ENCODE results near the gene DEDD2.

Gene DEDD2

GRCh38 chr19:42168206-42168605, 49.3 kb downstream of the DEDD2 start:
- DNase-seq = no peak

- no peak for DNase-seq
Observed at GRCh38 chr19:42166316-42166715, 51.2 kb downstream of the DEDD2 start.

- DNase-seq = no peak
Observed at GRCh38 chr19:42165146-42165545, 52.3 kb downstream of the DEDD2 start.

GRCh38 chr19:42161616-42162263, 55.7 kb downstream of the DEDD2 start:
- no peak for DNase-seq

GRCh38 chr19:42159942-42160341, 57.5 kb downstream of the DEDD2 start:
- no peak for DNase-seq

- DNase-seq = no peak
Observed at GRCh38 chr19:42158926-42159325, 58.6 kb downstream of the DEDD2 start.

GRCh38 chr19:42156571-42156970, 60.9 kb downstream of the DEDD2 start:
- DNase-seq = no peak

GRCh38 chr19:42155796-42156195, 61.7 kb downstream of the DEDD2 start:
- no peak for DNase-seq

GRCh38 chr19:42154471-42155323, 62.8 kb downstream of the DEDD2 start:
- no peak for DNase-seq

- no peak for DNase-seq
Observed at GRCh38 chr19:42153672-42154433, 63.6 kb downstream of the DEDD2 start.

- no peak for DNase-seq
Observed at GRCh38 chr19:42152910-42153671, 64.4 kb downstream of the DEDD2 start.

- DNase-seq = no peak
Observed at GRCh38 chr19:42151782-42152684, 65.4 kb downstream of the DEDD2 start.

GRCh38 chr19:42150911-42151361, 66.5 kb downstream of the DEDD2 start:
- no peak for DNase-seq

- DNase-seq = no peak
Observed at GRCh38 chr19:42150364-42150763, 67.1 kb downstream of the DEDD2 start.

- DNase-seq = no peak
Observed at GRCh38 chr19:42149447-42150202, 67.9 kb downstream of the DEDD2 start.
